Thymus (tissue), 11 donors: Measurements from ENCODE around the gene TEKTIP1. TPM values are rescaled to one million over a fixed set of nuclear protein-coding genes. Genes with fewer than 3 reads are reported as not detected.

Source experiments
- DNase-seq, 9 donors: peaks; one replicate each; pipeline ENCODE4 v3.0.0-alpha.2; 2013; ENCODE audit warnings: low spot score in 9 of 9, low read depth in 6 of 9, missing footprints in 1 of 9
- H3K27ac ChIP-seq, 2 donors: one replicate each; pipeline ENCODE4 v1.5.1; 2013; ENCODE audit warnings: control low read depth in 1 of 2, low read depth in 1 of 2, low read length in 1 of 2, mild to moderate bottlenecking in 1 of 2, moderate library complexity in 1 of 2
- H3K27me3 ChIP-seq, 2 donors: one replicate each; pipeline ENCODE4 v1.5.1; 2013; ENCODE audit warnings: low read length in 1 of 2; ENCODE audit not compliant: control insufficient read depth in 2 of 2, insufficient read depth in 1 of 2
- H3K36me3 ChIP-seq, 2 donors: one replicate each; pipeline ENCODE4 v1.5.1; 2013; ENCODE audit warnings: low read length in 1 of 2, mild to moderate bottlenecking in 1 of 2, moderate library complexity in 1 of 2; ENCODE audit not compliant: control insufficient read depth in 2 of 2, insufficient read depth in 2 of 2
- H3K4me1 ChIP-seq, 2 donors: one replicate each; pipeline ENCODE4 v1.5.1; 2013; ENCODE audit warnings: low read length in 2 of 2; ENCODE audit not compliant: control insufficient read depth in 2 of 2, insufficient read depth in 2 of 2
- H3K4me3 ChIP-seq, 2 donors: one replicate each; pipeline ENCODE4 v1.5.1; 2013; ENCODE audit warnings: low read length in 2 of 2, control low read depth in 1 of 2, mild to moderate bottlenecking in 1 of 2
- H3K9me3 ChIP-seq, 2 donors: one replicate each; pipeline ENCODE4 v1.5.1; 2013; ENCODE audit warnings: low read length in 1 of 2, mild to moderate bottlenecking in 1 of 2; ENCODE audit not compliant: control insufficient read depth in 2 of 2, insufficient read depth in 1 of 2
- WGBS: extraction: QIAGEN DNeasy Blood & Tissue Kit; methylation state at CpG from one replicate; pipeline ENCODE4 v1.1.7; 2013; 5-methylcytosine and 5-hydroxymethylcytosine counted together
- polyA plus RNA-seq: library from polyadenylated mRNA; stranded (reverse); fragments of 200-250 nt; gene quantifications from one replicate; pipeline ENCODE4 v1.2.3, GENCODE V29; 2013
- total RNA-seq: library from RNA; stranded (reverse); fragments of 120-200 nt; gene quantifications from one replicate; pipeline ENCODE4 v1.2.4, GENCODE V29; 2013
- donor health status: healthy.

The TEKTIP1 gene
- total and polyA plus RNA-seq, 2 donors = 0.61 to 4.9 TPM

DNA sequence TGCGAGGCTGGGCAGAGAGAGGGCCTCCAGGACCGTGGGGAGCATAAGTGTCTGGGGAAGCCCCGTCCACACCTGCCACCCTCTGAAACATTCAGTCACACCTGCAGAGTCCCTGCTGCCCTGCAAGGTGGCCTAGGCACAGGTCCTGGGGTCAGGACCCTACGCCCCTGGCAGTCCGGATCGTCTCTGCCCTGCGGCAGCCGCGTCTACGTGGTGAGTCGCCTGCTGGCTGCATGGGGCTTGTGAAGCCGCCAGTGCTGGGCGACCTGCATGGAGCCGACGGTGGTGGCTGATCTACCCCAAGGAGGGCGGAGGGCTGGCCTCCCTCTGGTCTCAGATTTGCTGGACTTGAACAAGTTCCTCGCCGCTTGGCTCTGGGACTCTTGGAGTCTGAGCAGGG lies 19.8 kb upstream of the TEKTIP1 start:
- Histone ChIP-seq H3K4me3 (no peak overlapping the region), H3K36me3 (peaks cover 42 to 54% of the 10 kb centered on the region in 2 donors), H3K4me1 (peaks cover 6 to 7% of the 10 kb centered on the region in 2 donors), H3K27me3 (no peaks in the 10 kb centered on the region), H3K27ac (no peak overlapping the region), H3K9me3 (no peaks in the 10 kb centered on the region)
- WGBS = 97% methylated on average over 18 of the region's 18 CpGs
- no peak for DNase-seq

DNA sequence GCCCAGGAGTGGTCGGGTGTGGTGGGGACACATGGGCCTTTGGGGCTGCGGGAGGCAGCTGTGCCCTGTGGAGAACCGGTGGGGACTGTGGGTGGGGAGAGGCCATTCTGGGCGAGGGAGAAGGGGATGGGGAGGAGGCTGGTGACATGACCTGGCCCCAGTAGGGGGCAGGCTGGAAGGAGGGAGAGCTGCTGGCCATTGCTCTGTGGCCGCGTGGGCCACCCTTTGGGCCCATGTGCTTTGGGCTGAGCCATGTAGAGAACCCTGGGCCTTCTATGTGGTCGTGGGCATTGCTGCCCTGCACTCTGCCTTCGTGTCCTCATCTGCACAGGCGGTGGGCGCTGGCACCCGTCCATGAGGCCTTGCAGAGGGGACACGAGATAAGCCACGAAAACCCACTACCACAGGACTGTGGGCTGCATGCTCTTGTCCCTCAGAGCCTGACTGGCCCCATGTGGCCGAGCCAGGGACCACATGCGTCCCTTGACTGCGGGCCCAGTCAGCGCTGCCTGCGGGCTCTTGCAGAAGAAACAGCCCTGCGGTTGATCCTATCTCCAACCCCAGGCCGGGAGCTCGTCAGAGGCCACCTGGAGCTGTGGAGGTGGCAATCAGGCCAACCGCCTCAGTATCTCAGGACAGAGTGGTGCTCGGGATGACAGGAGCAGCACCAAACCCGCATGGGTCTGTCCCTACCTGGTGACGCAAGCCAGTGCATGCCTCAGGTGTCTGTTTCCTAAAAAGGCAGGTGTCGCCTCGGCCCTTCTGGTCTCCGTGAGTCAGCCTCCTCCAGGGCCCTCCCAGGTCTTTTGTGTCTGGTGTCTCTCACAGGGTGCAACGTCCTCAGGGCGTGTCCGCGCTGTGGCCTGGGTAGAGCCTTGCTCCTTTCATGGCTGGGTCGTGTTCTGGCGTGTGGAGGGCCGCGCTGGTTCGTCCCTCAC lies 18.5 kb upstream of the TEKTIP1 start:
- DNase-seq = no peak
- Histone ChIP-seq H3K4me3 (no peak overlapping the region), H3K27me3 (no peaks in the 10 kb centered on the region), H3K36me3 (peaks cover 50 to 63% of the 10 kb centered on the region in 2 donors), H3K27ac (no peak overlapping the region), H3K4me1 (peaks cover 6 to 7% of the 10 kb centered on the region in 2 donors), H3K9me3 (no peaks in the 10 kb centered on the region)
- WGBS = 97% methylated on average over 37 of the region's 37 CpGs

DNA sequence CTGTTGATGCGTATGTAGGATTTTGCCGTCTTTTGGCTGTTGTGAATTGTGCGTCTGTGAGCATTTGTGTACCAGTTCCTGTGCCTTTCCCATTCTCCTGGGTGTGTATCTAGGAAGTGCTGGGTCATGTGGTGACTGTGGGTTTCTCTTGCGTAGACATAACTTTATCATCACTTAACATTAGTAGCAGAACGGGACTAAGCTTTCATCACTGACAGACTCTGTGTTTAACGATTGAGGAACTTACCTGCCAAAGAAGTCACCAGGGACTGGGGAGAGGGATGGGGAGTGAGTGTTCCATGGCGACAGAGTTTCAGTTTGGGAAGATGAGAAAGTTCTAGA lies 17.9 kb upstream of the TEKTIP1 start:
- no peak overlapping the region for H3K27ac ChIP-seq
- peaks cover 2 to 5% of the 10 kb centered on the region in 2 donors for H3K4me1 ChIP-seq
- no peak for DNase-seq
- H3K9me3 ChIP-seq = no peaks in the 10 kb centered on the region
- peaks cover 56 to 69% of the 10 kb centered on the region in 2 donors for H3K36me3 ChIP-seq
- WGBS = 94% methylated on average over 7 of the region's 7 CpGs
- no peak overlapping the region for H3K4me3 ChIP-seq
- H3K27me3 ChIP-seq = no peaks in the 10 kb centered on the region

DNA sequence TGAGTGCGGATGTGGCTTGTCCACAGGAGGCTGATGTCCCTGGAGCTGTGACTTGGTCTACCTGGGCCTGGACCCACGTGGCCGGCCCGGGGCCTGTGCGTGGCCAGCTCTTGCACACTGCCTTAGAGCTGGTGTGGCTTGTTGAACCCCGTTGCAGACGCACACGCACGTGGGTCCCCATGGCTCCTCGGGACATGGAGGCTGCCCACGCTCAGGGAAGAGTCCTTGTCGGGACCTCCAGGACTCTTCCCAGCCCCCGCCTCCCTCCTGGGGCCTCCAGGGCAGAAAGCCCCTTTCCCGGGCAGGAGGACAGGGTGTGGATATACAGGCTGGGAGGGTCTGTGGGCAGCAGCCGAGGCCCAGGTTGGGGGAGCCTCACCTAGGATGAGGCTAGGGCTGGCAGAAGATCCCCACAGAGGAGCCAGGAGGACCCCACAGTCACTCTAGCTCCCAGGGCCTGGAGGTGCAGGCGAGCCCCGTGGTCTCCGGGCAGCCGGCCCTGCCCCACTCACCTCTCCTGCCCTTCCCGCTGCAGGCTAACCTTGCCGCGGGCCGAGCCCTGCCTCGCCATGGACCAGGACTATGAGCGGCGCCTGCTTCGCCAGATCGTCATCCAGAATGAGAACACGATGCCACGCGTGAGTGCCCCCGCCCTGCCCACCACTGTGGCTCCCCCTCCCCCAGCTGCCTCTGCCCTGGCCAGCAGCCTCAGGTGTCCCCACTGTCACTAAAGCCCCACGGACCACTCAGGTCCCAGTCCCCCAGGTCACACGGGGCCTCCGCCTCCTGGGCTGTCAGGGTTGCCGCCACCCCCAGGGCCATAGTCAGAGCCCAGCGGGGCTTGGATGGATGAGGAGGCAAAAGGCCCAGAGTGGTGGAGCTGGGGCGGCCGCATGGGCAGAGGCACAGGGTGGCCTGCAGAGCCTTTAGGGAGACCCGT lies 16.3 kb upstream of the TEKTIP1 start:
- 98% methylated on average over 40 of the region's 40 CpGs for WGBS
- Histone ChIP-seq H3K36me3 (peaks cover 66 to 85% of the 10 kb centered on the region in 2 donors), H3K27me3 (no peaks in the 10 kb centered on the region), H3K4me1 (no peaks in the 10 kb centered on the region), H3K4me3 (no peak overlapping the region), H3K27ac (no peak overlapping the region), H3K9me3 (no peaks in the 10 kb centered on the region)
- DNase-seq = no peak

DNA sequence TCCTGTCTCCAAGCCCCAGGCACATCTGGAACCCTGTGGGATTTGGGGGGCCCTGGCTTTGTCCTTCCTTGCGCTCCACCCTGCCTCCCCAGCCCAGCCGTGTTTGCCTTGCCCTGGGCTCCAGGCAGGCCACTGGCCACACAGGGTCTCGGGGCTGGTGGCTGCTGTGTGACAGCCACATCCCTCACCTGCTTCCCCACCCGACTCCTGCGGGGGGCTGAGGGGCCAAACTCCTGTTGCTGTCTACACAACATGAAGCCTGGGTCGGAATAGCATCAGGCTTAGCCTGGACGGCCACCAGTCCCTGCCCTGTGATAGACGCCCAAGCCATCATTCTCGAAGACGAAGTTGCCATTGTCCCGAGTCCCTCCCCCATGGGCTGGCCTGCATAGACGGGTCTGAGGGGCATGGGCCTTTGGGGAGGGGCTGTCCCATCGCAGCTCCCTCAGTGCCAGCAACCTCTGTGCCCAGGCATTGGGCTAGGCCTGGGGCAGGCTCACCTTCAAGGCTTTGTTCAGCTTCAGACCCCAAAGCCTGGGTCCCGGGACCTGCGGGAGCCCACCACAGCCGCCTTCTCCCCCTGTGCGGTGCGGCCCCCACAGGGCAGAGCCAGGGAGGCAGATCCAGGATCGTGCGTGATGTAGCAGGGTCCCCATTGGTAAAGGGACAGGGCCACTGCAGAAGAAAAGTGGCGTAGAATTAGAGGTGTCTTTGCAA lies 15.5 kb upstream of the TEKTIP1 start:
- Histone ChIP-seq H3K27ac (no peak overlapping the region), H3K27me3 (no peaks in the 10 kb centered on the region), H3K4me3 (no peak overlapping the region), H3K9me3 (no peaks in the 10 kb centered on the region), H3K4me1 (no peaks in the 10 kb centered on the region), H3K36me3 (peaks cover 70 to 89% of the 10 kb centered on the region in 2 donors)
- DNase-seq = no peak
- WGBS = 97% methylated on average over 21 of the region's 21 CpGs

DNA sequence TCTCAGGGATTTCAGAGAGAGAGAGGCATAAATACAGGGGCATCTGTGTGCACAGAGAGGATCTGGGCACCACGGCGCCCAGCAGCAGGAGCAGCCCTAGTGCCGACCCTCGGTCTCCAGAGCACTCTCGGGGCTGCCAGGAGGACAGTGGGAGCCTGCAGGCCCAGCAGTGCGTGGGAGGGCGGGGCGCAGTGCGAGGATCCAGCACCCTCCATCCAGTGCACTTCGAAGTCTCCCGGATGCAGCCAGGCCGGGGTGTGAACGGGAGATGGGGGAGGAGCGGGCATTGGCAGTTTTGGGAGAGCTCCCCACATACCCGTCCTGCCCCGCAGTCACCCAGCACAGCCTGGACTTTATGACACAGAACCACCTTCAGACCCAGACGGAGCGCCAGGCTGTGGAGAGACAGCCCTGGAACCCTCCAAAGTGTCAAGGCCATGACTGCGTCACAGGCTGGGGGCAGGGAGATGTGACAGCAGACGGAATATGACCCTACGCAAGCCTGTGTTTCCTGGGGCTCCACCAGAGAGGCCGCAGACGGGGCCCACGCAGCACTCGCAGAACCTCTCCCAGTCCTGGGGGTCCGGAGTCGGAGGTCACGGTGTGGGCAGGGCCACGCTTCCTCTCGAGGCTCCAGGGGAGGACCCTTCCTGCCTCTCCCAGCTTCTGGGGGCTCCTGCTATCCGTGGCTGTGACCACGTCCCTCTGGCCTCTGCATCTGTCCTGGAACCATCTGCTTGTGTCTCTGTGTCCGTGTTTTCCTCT lies 14.7 kb upstream of the TEKTIP1 start:
- Histone ChIP-seq H3K4me3 (no peak overlapping the region), H3K27me3 (no peaks in the 10 kb centered on the region), H3K36me3 (peaks cover 64 to 84% of the 10 kb centered on the region in 2 donors), H3K9me3 (no peaks in the 10 kb centered on the region), H3K4me1 (no peaks in the 10 kb centered on the region), H3K27ac (no peak overlapping the region)
- WGBS = 99% methylated on average over 33 of the region's 33 CpGs
- DNase-seq = no peak

DNA sequence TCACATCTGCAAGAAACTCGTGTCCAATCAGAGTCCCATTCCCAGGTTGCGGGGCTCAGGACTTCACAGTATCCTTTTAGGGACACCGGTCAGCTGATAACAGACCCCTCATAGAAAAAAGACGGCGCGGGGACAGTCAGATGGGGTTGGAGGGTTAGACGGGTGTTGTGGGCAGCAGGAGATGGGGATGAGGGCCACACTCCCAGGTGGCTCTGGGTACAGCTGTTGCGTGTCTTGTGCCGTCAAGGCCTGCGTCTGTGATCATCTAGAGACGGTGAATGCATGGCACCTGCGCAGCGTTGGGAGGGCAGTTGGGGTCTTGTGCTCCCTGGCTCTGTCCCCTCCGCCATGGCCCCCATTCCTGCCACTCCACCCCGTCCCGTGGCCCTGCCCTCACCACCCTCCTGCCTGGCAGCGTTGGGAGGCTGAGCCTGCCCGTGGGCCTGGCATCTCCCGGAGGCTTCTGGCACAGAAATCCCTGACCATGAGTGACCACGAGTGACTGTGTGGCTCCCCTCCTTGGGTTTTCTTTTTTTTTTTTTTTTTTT lies 14.0 kb upstream of the TEKTIP1 start:
- WGBS = 97% methylated on average over 20 of the region's 20 CpGs

More for the DNA sequence above, 14.0 kb upstream of the TEKTIP1 start:
- H3K27ac ChIP-seq = no peak overlapping the region
- no peak for DNase-seq
- H3K27me3 ChIP-seq = no peaks in the 10 kb centered on the region
- H3K36me3 ChIP-seq = peaks cover 57 to 80% of the 10 kb centered on the region in 2 donors
- H3K4me3 ChIP-seq = no peak overlapping the region
- H3K4me1 ChIP-seq = no peaks in the 10 kb centered on the region
- H3K9me3 ChIP-seq = no peaks in the 10 kb centered on the region
